Astrocyte of the cerebellum (primary cell): Measurements from ENCODE around the gene ZC3HAV1.
A peak's percentile ranks its signal among the peaks of the same experiment; 100 is the strongest.

Experiments
- DNase-seq: peaks from one replicate; pipeline ENCODE4 v3.0.0-alpha.2; 2011; ENCODE audit warnings: low read depth
- H3K4me3 ChIP-seq: 2 replicates; pipeline ENCODE4 v1.5.1; 2011; ENCODE audit warnings: mild to moderate bottlenecking, low read depth, low read length, moderate library complexity
- CTCF ChIP-seq: IDR thresholded peaks from 2 replicates; pipeline ENCODE4 v1.5.1; 2012; ENCODE audit warnings: low read length, low read depth, moderate library complexity, mild to moderate bottlenecking; ENCODE audit errors: missing control alignments
- in situ Hi-C: cut with HindIII; loops from 2 replicates; pipeline ENCODE4 v1.10.0; 2017; ENCODE audit warnings: low sequenced_read_pairs

Gene ZC3HAV1

GRCh38 chr7:139038691-139039090 lies 70.8 kb downstream of the ZC3HAV1 start:
- H3K4me3 ChIP-seq: no peak overlapping the region
- no peak for DNase-seq
- in situ Hi-C loops: no loop called here
- no peak for TF ChIP-seq CTCF

GRCh38 chr7:139036901-139037300 lies 72.6 kb downstream of the ZC3HAV1 start:
- in situ Hi-C loops: no loop called here
- no peak for TF ChIP-seq CTCF

GRCh38 chr7:139035586-139036353 lies 73.8 kb downstream of the ZC3HAV1 start, which contains the start of gene ZC3HAV1L:
Gene ZC3HAV1L, minus strand, starts transcription at chr7:139036042. Its CDS starts 25 bp downstream, at chr7:139036017.
- no peak for TF ChIP-seq CTCF
- H3K4me3 ChIP-seq: peak within 1 kb of the TSS; percentile 72
- in situ Hi-C loops: no loop called here
- peak; percentile 16 for DNase-seq

More at GRCh38 chr7:139036901-139037300, 72.6 kb downstream of the ZC3HAV1 start:
- H3K4me3 ChIP-seq: no peak overlapping the region
- DNase-seq: no peak

GRCh38 chr7:139034855-139035585 lies 74.5 kb downstream of the ZC3HAV1 start:
- no peak for DNase-seq
- peak overlapping the region; percentile 72 for H3K4me3 ChIP-seq
- TF ChIP-seq CTCF: no peak
- in situ Hi-C loops: no loop called here

GRCh38 chr7:139034336-139034735 lies 75.2 kb downstream of the ZC3HAV1 start:
- TF ChIP-seq CTCF: no peak
- in situ Hi-C loops: no loop called here
- no peak for DNase-seq

GRCh38 chr7:139033346-139034114 lies 76.0 kb downstream of the ZC3HAV1 start:
- no peak for DNase-seq
- TF ChIP-seq CTCF: no peak
- in situ Hi-C loops: no loop called here
- no peak overlapping the region for H3K4me3 ChIP-seq

More at GRCh38 chr7:139034336-139034735, 75.2 kb downstream of the ZC3HAV1 start:
- peak overlapping the region; percentile 72 for H3K4me3 ChIP-seq
